Heart left ventricle (tissue), 16 donors: Measurements from ENCODE around the gene PRKG1. TPM values are rescaled to one million over a fixed set of nuclear protein-coding genes. Genes with fewer than 3 reads are reported as not detected.

Experiments
- ATAC-seq, 4 donors: fragments of 200-7000 bp; cut with Tn5 transposase; one replicate each; pipeline ENCODE4 v1.9.1; 2020 to 2022; ENCODE audit warnings: moderate library complexity in 4 of 4, mild to moderate bottlenecking in 3 of 4, moderate number of reproducible peaks in 1 of 4
- DNase-seq, 5 donors: peaks; one replicate each; pipeline ENCODE4 v3.0.0-alpha.2; 2020
- H3K27ac ChIP-seq, 12 donors: fragments of 200-600 bp; sonication (generic) in 4 of 12; one replicate each; pipeline versions ENCODE4 v1.5.0 to v1.8.0; 2016 to 2022; ENCODE audit warnings: mild to moderate bottlenecking in 2 of 12
- H3K27me3 ChIP-seq, 9 donors: fragments of 200-600 bp; sonication (generic) in 2 of 9; one replicate each; pipeline versions ENCODE4 v1.5.1 to v1.8.0; 2016 to 2022; ENCODE audit warnings: mild to moderate bottlenecking in 3 of 9
- H3K36me3 ChIP-seq, 9 donors: fragments of 200-600 bp; sonication (generic) in 2 of 9; one replicate each; pipeline versions ENCODE4 v1.5.0 to v1.8.0; 2018 to 2022; ENCODE audit warnings: mild to moderate bottlenecking in 2 of 9
- H3K4me1 ChIP-seq, 12 donors: fragments of 200-600 bp; sonication (generic) in 4 of 12; one replicate each; pipeline versions ENCODE4 v1.5.0 to v1.8.0; 2016 to 2022; ENCODE audit warnings: mild to moderate bottlenecking in 3 of 12
- H3K4me3 ChIP-seq, 12 donors: fragments of 200-600 bp; sonication (generic) in 4 of 12; one replicate each; pipeline versions ENCODE4 v1.5.0 to v1.8.0; 2017 to 2022; ENCODE audit warnings: mild to moderate bottlenecking in 9 of 12, moderate library complexity in 4 of 12
- H3K9me3 ChIP-seq, 12 donors: fragments of 200-600 bp; sonication (generic) in 4 of 12; one replicate each; pipeline versions ENCODE4 v1.5.0 to v1.8.0; 2016 to 2022; ENCODE audit warnings: mild to moderate bottlenecking in 1 of 12
- POLR2A ChIP-seq, 2 donors: fragments of 450-650 bp; IDR thresholded peaks; one replicate each; pipeline ENCODE4 v1.6.1; 2017; ENCODE audit warnings: antibody characterized with exemption in 2 of 2, mild to moderate bottlenecking in 2 of 2, moderate library complexity in 2 of 2
- WGBS, 4 donors: extraction: QIAGEN DNeasy Blood & Tissue Kit in 2 of 4; methylation state at CpG; one replicate each; pipeline versions ENCODE4 v1.1.5 to v1.1.7; 2013 to 2018; 5-methylcytosine and 5-hydroxymethylcytosine counted together
- intact Hi-C, 10 donors: fragments of 100-400 bp; cut with DNase I; formaldehyde crosslinking; loops; one replicate each; pipeline versions ENCODE4 v1.11.1 to v1.14.2; 2022
- polyA plus RNA-seq, 2 donors: library from polyadenylated mRNA; stranded (reverse); fragments of 200-250 nt; gene quantifications; one replicate each; pipeline ENCODE4 v1.2.3, GENCODE V29; 2013
- total RNA-seq, 9 donors: library from RNA; depleted of rRNA in 2 of 9; stranded (reverse); fragments of >200 nt in 2 of 9; fragmentation: NEBNext Ultra II Directional in 3 of 9; extraction: Animal tissue kit (Norgen Biotek cat#: 25700) in 3 of 9; gene quantifications; one replicate each; pipeline versions ENCODE4 v1.1.0 to v1.2.4, GENCODE V29; 2016 to 2023
- TF ChIP-seq, protein P1 (sequence below), 12 donors: fragments of 200-600 bp; sonication (generic) in 4 of 12; IDR thresholded peaks; one replicate each; pipeline versions ENCODE4 v1.5.0 to v1.8.0; 2018 to 2022; ENCODE audit warnings: antibody characterized with exemption in 12 of 12, mild to moderate bottlenecking in 5 of 12
- donor health status: ischemic (EF 13 %, LVEDD 7.1; RV severe dilation, severe dysfunction).
- donor health status: healthy with polysubstance abuse.
- donor health status: DM: no; HTN: yes; CAD: no.
- donor health status: DM: no; HTN: no; CAD: no.
- donor health status: ischemic (EF 25% LVEDD 6.9; RV normal size, moderate dysfunction).
- donor health status: ischemic (EF 25% LVEDD 5.7; RV mildly dilated, moderate dysfunction).
- donor health status: healthy.
- donor health status: DM: yes; HTN: yes; CAD: no.
- donor health status: ischemic (EF 35%, LVEDD 5.7; RV mildly dilated, moderate dysfunction).
- donor health status: nonischemic (EF 11% LVEDD 7.7; RV severe dilation, severe dysfunction).
- donor health status: DM: yes; HTN: yes; CAD: no.
- donor health status: PGD.
- donor health status: ischemic (EF 29% LVEDD 5.4; RV normal size, mild dysfunction).
- donor health status: nonischemic (EF 23%, LVEDD 6.1; RV moderate dilation, normal function).

Gene PRKG1
- total and polyA plus RNA-seq, 11 donors = 5.5 to 37.3 (median 29.3) TPM

DNA sequence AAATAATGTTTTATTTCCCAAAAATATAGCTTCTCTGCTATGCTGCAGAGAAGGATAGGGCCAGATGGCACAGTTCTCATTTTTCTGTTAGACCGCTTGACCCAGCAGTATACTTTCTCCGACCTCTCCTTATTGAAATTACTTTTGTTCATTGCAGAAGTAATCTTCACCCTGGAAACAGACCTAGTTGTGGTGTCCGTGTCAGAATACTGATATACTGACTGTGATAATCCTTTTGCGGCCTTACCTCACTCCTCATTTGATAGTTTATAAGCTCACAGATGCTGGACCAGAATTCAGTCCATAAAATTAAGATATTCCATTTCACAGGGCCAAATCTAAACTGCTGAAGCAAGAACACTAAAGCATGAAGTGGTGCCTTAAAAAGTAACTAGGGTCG lies 979.2 kb downstream of the PRKG1 start:
- Histone ChIP-seq H3K27ac (no peak overlapping the region), H3K9me3 (no peaks in the 10 kb centered on the region), H3K36me3 (no peaks in the 10 kb centered on the region), H3K4me3 (no peak overlapping the region), H3K4me1 (peaks cover 0 to 6% (median 0%) of the 10 kb centered on the region in 12 donors), H3K27me3 (no peaks in the 10 kb centered on the region)
- 75 to 84% (median 82%) methylated on average over 5 of the region's 5 CpGs for WGBS, 4 donors
- ATAC-seq = no peak
- TF ChIP-seq POLR2A (IDR thresholded peaks at IDR 0.05) = no peak
- TF ChIP-seq, protein P1, sequence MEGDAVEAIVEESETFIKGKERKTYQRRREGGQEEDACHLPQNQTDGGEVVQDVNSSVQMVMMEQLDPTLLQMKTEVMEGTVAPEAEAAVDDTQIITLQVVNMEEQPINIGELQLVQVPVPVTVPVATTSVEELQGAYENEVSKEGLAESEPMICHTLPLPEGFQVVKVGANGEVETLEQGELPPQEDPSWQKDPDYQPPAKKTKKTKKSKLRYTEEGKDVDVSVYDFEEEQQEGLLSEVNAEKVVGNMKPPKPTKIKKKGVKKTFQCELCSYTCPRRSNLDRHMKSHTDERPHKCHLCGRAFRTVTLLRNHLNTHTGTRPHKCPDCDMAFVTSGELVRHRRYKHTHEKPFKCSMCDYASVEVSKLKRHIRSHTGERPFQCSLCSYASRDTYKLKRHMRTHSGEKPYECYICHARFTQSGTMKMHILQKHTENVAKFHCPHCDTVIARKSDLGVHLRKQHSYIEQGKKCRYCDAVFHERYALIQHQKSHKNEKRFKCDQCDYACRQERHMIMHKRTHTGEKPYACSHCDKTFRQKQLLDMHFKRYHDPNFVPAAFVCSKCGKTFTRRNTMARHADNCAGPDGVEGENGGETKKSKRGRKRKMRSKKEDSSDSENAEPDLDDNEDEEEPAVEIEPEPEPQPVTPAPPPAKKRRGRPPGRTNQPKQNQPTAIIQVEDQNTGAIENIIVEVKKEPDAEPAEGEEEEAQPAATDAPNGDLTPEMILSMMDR (IDR thresholded peaks at IDR 0.05) = no peak
- intact Hi-C loops = no loop called here
- DNase-seq = no peak

DNA sequence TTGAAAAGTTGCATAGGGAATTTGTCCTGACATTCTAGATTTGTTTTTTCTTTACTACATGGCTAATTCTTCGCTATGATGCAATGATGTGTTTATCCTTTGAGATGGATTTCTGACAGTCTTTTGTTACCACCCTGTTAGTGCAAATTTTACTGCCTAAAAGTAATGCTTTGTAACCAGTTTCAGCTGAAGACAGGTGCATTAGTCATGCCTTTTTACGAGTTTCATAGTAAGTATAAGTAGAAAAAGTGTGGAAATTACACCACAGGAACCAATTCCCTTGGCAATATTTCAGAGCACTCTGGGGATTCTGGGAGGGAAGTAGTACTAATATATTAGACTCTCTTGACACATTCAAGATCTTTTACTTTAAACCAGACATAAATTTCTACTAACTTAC lies 982.0 kb downstream of the PRKG1 start:
- TF ChIP-seq POLR2A (IDR thresholded peaks at IDR 0.05) = no peak
- TF ChIP-seq, protein P1 (IDR thresholded peaks at IDR 0.05) = no peak
- 80 to 86% (median 83%) methylated on average over 2 of the region's 2 CpGs for whole genome bisulfite sequencing, 4 donors
- no peaks in the 10 kb centered on the region for H3K4me1 ChIP-seq
- H3K36me3 ChIP-seq = no peaks in the 10 kb centered on the region
- no peak overlapping the region for H3K27ac ChIP-seq
- H3K27me3 ChIP-seq = no peaks in the 10 kb centered on the region
- no peak overlapping the region for H3K4me3 ChIP-seq
- ATAC-seq (no peak), DNase-seq (no peak)
- H3K9me3 ChIP-seq = no peaks in the 10 kb centered on the region
- intact Hi-C loops = no loop called here

DNA sequence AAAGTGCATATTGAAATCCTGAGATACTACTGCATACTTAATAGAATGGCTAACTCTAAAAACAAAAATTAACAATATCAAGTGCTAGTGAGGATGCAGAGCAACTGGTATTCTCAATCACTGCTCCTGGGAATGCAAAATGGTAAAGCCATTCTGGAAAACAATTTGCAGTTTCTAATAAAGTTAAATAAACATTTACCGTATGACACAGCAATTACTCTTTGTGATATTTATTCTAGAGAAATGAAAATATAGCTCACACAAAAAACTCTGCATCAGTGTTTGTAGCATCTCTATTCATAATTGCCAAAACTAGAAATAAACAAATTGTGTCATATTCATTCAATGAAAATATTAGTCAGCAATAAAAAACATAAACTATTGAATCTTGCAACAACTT lies 984.8 kb downstream of the PRKG1 start:
- DNase-seq (no peak), ATAC-seq (no peak)
- Histone ChIP-seq H3K9me3 (no peaks in the 10 kb centered on the region), H3K4me3 (no peak overlapping the region), H3K36me3 (peaks cover 0 to 7% (median 0%) of the 10 kb centered on the region in 9 donors), H3K4me1 (peaks cover 0 to 2% (median 0%) of the 10 kb centered on the region in 12 donors), H3K27me3 (no peaks in the 10 kb centered on the region), H3K27ac (no peak overlapping the region)
- WGBS, 4 donors = 86 to 93% (median 91%) methylated on average over 1 of the region's 1 CpG
- intact Hi-C loops = no loop called here
- TF ChIP-seq, protein P1 (IDR thresholded peaks at IDR 0.05) = no peak
- no peak for TF ChIP-seq POLR2A (IDR thresholded peaks at IDR 0.05)

DNA sequence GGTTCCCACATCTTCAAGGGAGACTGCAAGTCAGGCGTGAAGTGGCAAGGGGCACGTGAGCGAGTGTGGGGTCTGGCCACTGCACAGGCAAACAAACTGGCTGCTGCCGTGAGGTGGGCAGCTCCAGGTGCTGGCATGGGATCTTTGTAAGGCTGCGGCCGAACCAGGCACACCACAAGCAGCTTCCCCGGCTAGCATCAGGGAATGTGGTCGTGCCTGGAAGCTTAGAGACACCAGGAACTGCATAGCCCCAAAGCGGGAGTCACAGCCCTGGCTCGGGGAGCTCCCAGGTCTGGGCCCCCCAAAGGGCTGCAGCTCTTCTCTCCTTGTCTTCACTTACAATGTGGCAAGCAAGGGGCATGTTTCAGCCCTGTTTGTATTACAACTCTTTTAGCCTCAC lies 988.9 kb downstream of the PRKG1 start:
- 86 to 95% (median 93%) methylated on average over 10 of the region's 10 CpGs for WGBS, 4 donors
- peaks cover 0 to 7% (median 0%) of the 10 kb centered on the region in 9 donors for H3K36me3 ChIP-seq
- ATAC-seq (no peak), DNase-seq (no peak)
- peaks cover 0 to 8% (median 0%) of the 10 kb centered on the region in 12 donors for H3K4me1 ChIP-seq
- intact Hi-C loops = no loop called here
- no peak overlapping the region for H3K27ac ChIP-seq
- H3K27me3 ChIP-seq = no peaks in the 10 kb centered on the region
- H3K4me3 ChIP-seq = no peak overlapping the region
- no peak for TF ChIP-seq POLR2A (IDR thresholded peaks at IDR 0.05)
- TF ChIP-seq, protein P1 (IDR thresholded peaks at IDR 0.05) = no peak
- no peaks in the 10 kb centered on the region for H3K9me3 ChIP-seq
